HG03103 (cell line): Measurements from ENCODE around the gene COL15A1.
A peak's percentile ranks its signal among the peaks of the same experiment; 100 is the strongest.

Experiments
- ATAC-seq: cut with Tn5 transposase; IDR thresholded peaks from one replicate; pipeline ENCODE4 v1.9.1; 2021; ENCODE audit warnings: low read depth; ENCODE audit not compliant: unreplicated experiment

The COL15A1 gene

GRCh38 chr9:99029083-99029645, 85.5 kb downstream of the COL15A1 start:
- no peak for ATAC-seq

- no peak for ATAC-seq
These were observed 86.4 kb downstream of the COL15A1 start for GRCh38 chr9:99030092-99030511.

GRCh38 chr9:99030610-99031109, 87.0 kb downstream of the COL15A1 start:
- ATAC-seq: no peak

- ATAC-seq: no peak
These were observed 87.6 kb downstream of the COL15A1 start for GRCh38 chr9:99031319-99031718.

GRCh38 chr9:99031994-99032393, 88.3 kb downstream of the COL15A1 start:
- ATAC-seq: no peak

- ATAC-seq: no peak
These were observed 90.4 kb downstream of the COL15A1 start for GRCh38 chr9:99034149-99034548.

GRCh38 chr9:99035313-99035712, 91.6 kb downstream of the COL15A1 start:
- ATAC-seq: no peak

GRCh38 chr9:99037769-99038483, 94.2 kb downstream of the COL15A1 start:
- ATAC-seq: no peak

- ATAC-seq: no peak
These were observed 94.7 kb downstream of the COL15A1 start for GRCh38 chr9:99038484-99038820.

GRCh38 chr9:99039505-99040182, 95.9 kb downstream of the COL15A1 start:
- peak; percentile 76 for ATAC-seq

- no peak for ATAC-seq
These were observed 96.7 kb downstream of the COL15A1 start for GRCh38 chr9:99040251-99040900.

GRCh38 chr9:99040911-99041582, 97.3 kb downstream of the COL15A1 start:
- no peak for ATAC-seq

GRCh38 chr9:99041618-99042017, 97.9 kb downstream of the COL15A1 start:
- ATAC-seq: no peak

GRCh38 chr9:99042620-99043019, 98.9 kb downstream of the COL15A1 start:
- ATAC-seq: no peak

- ATAC-seq: no peak
These were observed 101.1 kb downstream of the COL15A1 start for GRCh38 chr9:99044827-99045226.

- ATAC-seq: no peak
These were observed 102.4 kb downstream of the COL15A1 start for GRCh38 chr9:99046068-99046467.

- no peak for ATAC-seq
These were observed 102.9 kb downstream of the COL15A1 start for GRCh38 chr9:99046542-99047071.

- no peak for ATAC-seq
These were observed 105.5 kb downstream of the COL15A1 start for GRCh38 chr9:99049228-99049627.

- no peak for ATAC-seq
These were observed 105.9 kb downstream of the COL15A1 start for GRCh38 chr9:99049641-99050040.

- no peak for ATAC-seq
These were observed 106.7 kb downstream of the COL15A1 start for GRCh38 chr9:99050292-99050911.
